ENCODE results near the gene SLC6A11.

The SLC6A11 gene

DNA sequence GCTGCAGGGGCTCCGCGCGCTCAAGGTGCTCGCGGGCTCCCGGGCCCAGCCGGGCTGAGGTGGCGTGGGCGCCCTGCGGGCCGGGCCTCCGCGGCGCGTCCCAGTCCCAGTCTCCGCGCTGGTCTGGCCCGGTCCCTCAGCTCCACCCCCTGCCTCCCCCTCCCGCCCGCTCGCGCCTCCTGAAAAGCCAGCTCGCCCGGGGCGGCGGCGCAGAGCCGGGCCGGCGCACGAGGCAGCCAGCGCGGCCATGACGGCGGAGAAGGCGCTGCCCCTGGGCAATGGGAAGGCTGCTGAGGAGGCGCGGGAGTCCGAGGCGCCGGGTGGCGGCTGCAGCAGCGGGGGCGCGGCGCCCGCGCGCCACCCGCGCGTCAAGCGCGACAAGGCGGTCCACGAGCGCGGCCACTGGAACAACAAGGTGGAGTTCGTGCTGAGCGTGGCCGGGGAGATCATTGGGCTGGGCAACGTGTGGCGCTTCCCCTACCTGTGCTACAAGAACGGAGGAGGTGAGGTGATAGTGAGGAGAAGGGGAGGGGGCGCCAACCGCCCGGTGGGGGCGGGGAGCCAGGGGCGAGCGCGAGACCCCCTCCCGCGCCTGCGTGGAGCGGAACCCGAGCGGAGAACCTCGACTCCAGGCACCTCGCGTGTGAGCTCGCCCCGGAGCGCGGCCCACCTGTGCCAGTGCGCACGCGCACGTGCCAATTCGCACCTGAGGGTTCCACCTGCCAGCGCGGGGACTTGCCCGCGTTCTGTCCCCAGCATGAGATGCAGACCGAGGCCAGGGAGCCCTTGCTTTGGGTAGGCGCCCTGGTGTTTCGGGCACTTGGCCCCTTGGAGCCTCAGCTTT, at the start of gene SLC6A11:
Gene SLC6A11 (plus strand): TSS at position 210 of the 844 bp plus-strand sequence. CDS start 38 bp downstream, at position 248.
- DNase-seq (no peak), ATAC-seq (no peak)

DNA sequence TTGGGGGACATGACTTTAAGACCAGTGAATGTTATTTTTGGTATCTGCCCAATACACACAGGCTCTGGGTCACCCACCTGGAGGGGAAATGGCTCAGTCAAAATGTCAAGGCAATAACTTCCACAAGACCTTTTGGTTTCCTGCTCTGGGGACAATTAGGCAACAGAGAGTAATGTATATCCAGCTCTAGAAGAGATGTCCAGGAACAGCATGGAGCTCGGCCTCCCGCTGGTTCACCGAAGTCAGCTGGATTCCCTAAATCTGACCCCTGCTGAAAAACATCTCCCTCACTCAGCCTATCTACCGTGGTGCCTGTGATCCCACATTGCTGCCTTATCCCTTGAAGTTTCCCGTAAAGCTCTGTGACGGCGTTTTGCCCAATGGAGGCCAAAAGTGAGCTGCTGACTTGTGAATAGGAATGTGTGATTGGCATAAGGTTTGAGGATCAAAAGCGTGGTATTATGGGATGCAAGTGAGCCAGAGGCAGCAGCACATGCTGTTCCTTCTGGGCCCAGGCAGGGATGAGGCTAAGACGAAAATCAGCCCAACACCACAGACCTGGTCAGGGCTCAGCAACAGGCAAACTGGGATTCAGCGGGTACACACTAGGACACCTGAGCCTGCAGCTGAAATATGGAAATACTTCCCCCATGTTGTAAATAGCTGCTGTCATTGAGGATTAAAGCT, 47.2 kb upstream of the SLC6A11 start:
- DNase-seq (no peak), ATAC-seq (no peak)

DNA sequence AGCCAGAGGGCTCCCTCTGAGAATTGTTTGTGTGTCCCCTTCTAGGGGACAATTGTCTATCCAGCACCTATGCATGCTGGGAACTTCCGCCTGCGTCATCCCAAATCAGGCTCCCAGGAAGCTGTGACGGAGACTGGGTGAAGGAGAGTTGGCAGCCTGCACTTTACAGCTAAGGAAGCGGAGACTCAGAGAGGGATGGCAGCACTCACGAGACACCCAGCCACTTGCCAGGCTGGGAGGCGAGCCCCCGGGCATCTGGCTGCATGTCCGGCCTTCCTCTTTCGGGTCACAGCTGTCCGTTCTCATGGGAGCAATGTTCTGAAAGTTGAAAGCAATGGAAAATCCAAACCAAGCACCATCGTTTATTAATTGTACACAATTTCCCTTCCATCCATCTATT, 45.5 kb upstream of the SLC6A11 start:
- ATAC-seq (no peak), DNase-seq (no peak)

DNA sequence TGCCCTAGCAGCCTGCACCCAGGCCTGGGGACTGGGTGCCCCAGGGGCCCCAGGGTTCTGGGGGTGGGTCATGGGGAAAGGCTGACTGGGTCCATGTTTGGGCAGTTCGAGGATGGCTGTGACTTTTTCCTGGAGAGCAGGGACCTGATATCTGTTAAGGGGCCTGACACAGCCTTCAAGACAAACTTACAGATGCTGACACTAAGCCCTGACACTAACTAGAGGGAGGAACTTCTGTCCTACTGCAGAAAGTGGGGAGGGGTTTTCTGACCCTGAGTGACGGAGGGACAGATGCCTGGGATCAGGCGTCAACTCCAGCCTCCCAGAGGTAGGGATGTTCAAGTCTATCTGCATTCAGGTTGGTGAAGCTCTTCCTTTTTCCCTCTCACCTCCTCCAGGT, 45.0 kb upstream of the SLC6A11 start:
- ATAC-seq = no peak
- no peak for DNase-seq

DNA sequence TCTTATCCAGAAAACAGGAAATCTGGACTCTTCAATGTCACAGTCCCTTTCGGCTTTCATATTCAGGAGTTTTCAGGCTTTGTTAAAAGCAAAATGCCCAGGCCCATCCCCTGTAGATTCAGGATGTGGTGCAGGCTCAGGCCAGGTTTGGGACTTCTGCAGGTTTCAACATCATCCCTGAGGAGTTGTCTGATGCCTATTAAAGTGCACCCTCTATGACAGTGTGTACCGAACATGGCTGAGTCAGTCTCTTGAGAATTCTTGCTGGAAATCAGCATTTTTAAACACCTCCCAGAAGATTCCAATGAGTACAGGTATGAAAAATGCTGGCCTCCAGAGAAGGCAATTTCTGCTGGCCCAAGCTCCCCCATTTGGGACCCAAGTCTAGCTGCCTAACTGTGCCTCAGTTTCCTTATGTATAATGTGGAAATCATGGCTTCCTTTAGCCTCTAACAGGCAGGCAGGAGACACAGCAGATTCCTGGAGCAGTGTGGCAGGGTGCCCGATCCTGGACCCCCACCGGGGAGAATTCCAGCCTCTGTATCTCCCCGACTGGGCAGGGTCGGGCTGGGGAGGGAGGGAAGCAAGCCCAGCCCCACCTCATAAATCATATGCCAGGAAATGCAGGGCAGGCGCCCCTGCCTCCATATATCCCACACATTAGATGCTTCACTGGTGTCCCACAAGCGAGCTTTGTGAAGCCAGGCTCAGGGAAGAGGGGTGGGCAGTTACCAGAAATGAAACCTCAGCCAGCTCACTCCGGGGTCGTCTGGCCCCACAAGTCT, 44.4 kb upstream of the SLC6A11 start:
- ATAC-seq (no peak), DNase-seq (no peak)

DNA sequence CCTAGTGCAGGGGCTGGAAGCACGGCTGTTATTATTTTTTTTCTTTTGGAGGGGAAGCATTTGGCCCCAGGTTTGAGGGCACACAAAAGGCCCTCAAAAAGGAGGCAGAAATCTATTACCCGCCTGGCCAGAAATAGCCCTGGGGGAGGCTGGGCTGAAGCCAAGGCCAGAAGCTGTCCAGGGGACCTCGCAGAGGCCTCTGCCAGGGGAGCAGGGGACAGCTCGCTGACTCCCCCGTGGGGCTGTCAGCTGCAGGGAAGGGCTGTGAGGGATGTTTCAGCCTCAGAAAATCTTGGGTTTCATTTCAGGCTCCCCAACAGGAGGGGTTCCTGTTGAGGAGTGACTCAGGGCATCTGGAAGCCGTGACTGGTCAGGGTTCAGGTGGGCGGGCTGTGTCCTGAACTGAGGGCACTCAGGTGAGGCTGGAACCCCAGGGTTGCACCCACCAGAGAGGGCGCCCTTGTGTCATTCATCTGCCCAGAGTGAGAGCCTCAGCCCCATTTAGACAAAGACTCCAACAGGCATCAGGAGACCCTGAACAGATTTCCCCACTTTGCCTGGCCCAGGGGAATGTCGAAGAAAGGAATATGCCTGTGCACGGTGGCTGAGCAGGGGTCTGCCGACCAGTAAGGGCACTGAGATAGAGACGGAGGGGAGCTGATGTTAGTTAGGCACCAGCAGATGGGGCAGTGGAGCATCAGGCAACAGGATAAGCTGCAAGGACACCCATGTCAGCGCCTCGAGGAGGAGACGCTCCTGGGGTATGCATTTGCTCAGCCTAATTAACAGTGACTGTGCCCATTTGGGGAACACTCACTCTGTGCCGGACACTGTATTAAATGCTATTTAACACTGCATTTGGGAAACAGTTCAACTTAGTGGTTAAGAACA, 43.5 kb upstream of the SLC6A11 start:
- DNase-seq = no peak
- no peak for ATAC-seq

DNA sequence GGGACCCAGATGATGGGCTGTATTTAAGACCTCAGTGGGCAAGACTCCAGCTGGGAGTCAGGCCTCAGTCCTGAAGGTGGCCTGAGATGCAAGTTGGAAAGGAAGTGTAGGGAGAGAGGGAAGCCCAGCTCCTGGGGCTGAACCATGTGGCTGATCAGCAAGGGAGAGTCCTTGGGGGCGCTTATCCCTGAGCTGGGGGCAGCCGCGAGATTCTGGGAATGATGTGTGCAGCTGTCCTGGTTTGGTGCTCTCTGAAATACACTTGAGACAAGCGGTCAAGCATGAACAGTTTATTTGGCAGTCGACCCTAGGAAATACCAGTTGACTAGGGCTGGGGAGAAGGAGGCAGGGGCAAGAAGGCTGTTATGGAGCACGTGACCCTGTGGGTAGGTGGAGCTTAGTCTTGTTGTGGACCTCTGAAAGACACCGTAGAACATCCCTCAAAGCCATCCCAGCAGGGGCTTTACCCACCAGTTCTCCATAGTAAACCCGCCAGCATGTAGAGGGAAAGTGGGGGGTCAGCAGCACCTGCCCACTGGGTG, 41.8 kb upstream of the SLC6A11 start:
- no peak for DNase-seq
- no peak for ATAC-seq

DNA sequence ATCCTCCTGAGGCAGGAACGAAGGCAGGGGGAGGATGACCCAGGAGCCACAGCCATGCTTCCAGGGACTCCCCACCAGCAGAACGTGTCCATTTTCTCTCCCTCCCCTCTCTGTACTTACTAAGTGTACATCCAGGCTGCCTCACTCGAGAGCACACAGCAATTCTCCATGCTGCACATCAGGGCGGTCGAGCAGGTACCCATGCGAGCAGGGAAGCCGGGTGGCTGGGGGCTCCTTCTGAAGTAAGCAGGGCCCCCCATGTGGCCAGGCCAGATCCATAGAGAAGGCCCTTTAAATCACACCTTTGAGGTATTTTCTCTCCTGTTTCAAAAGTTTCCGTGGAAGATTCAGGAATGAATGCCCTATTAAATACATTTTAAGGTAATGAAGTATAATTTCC, 41.2 kb upstream of the SLC6A11 start:
- ATAC-seq = no peak
- DNase-seq = no peak

DNA sequence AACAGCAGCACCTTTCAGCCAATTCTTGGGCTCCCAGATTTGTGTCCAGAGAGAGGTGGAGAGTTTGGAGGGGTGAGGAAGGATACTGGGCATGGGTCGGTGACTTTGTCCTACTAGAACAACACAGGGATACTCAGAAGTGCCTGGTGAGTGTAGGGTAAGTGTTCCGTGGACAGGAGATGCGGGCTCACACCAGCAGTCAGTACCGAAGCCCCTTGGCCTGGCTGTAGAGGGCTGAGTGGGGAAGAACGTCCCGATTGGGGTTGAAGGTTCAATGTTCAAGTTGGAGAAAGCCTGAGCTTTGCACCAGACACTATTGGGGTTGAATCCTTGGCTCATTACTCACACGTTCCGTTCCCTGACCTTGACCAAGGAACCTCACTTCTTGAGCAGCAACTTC, 40.8 kb upstream of the SLC6A11 start:
- DNase-seq (no peak), ATAC-seq (no peak)

DNA sequence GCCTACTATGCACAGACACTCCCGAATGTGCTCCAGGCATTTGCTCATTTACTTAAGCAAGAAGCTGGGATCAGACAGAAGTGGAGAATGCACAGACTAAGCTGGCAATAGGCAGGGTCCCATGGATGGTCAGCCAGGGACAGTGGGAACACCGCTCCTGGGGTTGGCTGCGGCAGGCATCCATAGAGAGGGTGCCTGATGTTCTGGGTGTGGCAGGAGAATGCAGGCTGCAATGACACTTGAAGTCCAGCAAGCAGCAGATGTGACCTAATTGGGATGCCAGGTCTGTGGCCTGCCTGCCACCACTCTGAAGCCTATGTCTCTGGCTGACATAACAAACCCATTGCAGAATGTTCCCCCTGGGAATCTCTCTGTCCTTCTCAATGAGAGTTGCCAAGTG, 40.2 kb upstream of the SLC6A11 start:
- DNase-seq = no peak
- no peak for ATAC-seq

DNA sequence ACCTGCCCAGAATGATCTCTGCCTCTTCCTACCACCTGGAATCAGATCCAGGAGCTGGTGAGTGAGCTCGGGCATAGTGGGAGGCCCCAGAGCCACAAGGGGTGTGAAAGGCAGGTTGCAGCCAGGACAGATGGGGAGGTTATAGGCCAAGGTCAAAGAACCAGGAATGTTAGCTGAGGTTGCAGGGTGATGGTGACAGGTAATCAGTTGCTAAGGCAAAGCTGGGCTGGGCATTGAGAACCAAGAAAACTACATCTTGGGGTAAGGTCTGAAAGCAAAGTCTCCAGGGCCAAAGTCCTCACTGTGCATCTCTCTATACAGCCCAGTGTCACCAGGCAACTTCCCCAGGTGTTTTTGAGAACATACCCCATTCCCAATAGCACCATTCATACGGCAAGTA, 38.4 kb upstream of the SLC6A11 start:
- DNase-seq (no peak), ATAC-seq (no peak)

DNA sequence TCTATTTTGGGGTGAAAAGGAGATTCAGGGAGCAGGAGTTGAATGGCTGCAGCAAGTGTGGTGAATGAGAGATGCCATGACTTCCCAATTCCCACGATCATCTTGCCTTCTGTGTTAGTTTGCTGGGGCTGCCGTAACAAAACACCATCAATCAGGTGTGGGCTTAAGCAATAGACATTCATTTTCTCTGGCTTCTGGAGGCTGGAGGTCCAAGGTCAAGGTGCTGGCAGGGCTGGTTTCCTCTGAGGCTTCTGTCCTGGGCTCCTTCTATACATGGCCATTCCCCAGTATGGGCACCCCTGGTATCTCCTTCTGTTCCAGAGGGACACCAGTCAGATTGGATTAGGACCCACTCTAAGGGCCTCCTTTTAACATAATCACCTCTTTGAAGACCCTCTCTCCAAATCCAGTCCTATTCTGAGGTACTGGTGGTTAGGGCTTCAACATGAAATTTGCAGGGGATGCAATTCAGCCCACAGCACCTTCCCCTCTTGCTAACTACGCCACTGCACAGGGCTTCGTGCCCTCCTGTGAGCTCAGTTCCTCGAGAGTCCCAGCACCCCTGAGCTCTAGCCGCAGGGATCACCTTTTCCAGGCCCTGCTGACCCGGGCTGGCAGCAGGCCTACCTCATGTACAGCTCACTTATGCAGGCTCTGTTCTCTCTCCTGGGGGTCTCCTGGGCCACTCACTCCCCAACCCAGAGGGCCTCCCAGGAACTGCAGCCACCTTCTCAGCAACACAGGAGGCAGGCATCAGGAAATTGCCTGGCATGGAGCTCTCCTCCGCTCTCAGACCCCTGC, 37.3 kb upstream of the SLC6A11 start:
- no peak for ATAC-seq
- DNase-seq = no peak

DNA sequence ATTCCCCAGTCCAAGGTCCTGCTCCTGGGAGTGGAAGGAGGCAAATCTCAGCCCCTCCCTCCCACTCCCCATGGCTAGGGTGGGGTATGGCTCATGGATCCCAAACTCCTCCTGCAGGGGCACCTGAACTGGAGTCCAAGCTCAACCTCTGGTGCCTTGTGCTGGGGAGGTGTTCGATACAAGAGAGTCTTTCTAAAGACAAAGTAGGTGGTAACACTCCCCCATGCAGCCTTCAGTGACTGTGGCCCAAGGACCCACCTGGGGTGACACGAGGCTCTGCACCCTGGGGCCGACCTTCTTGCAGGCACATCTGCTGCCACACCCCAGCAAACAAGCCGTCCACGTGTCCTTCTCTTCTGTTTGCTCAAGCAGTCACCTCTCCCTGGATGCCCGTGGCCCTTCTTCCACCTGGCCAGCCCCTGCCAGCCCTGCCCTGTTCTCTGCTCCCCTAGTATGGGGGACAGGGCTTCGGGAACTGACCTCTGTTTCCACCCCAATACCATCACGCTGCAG, 36.7 kb upstream of the SLC6A11 start:
- no peak for ATAC-seq

DNA sequence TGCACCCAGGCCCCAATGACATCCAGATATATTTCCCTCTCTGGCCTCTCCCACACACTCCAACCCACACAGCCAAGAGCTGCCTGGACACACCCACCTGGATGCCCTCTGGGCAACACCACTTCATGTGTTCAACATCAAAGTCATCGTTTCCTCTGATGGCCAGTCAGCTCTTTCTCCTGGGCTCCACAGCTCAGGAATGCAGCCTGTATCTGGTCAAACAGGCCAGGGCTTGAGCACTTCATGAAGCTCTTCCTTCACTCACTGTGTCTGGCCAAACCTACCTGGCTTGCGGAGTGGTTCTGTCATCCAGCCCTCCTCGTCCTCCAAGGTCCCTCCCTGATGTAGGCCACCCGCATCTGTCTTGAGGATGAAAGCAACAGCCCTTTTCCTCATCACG, 35.8 kb upstream of the SLC6A11 start:
- ATAC-seq (no peak), DNase-seq (no peak)

More for the DNA sequence above, 36.7 kb upstream of the SLC6A11 start:
- no peak for DNase-seq

DNA sequence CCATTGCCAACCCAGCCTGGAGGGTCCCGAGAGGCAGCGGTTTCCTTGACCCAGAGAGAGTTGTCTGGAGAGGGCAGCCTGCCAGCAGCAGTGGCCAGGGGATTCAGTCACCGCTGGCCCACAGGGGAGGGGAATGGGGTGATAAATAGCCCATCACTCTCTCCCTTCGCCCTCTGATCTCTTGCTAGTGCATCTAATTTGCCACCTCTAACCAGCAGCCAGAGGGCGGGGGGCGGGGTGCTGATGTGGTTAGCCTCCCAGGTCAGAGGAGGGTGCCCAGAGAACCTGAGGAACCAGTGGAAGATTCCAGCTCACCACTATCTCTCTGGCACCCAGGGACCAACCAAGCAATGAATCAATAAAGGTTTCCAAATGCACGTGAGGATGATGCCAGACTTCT, 35.1 kb upstream of the SLC6A11 start:
- ATAC-seq (no peak), DNase-seq (no peak)

DNA sequence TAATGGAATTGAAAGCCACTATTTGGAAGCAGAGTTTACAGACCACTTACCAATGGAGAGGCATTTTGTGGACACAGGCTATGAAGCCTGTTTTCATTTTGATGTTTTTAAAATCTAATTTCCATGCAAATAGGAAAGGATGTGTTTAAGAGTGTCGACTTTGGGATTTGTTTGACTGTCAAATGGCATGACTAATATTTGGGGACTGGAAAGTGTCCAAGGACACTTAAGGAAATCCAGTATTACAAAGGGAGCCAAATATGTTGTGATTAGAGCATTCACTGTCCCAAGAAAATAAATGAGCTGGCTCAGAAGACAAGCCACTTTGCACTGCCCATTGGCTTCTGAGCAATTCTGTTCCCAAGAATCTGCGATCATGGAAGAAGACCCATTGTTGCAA, 34.0 kb upstream of the SLC6A11 start:
- ATAC-seq (no peak), DNase-seq (no peak)

DNA sequence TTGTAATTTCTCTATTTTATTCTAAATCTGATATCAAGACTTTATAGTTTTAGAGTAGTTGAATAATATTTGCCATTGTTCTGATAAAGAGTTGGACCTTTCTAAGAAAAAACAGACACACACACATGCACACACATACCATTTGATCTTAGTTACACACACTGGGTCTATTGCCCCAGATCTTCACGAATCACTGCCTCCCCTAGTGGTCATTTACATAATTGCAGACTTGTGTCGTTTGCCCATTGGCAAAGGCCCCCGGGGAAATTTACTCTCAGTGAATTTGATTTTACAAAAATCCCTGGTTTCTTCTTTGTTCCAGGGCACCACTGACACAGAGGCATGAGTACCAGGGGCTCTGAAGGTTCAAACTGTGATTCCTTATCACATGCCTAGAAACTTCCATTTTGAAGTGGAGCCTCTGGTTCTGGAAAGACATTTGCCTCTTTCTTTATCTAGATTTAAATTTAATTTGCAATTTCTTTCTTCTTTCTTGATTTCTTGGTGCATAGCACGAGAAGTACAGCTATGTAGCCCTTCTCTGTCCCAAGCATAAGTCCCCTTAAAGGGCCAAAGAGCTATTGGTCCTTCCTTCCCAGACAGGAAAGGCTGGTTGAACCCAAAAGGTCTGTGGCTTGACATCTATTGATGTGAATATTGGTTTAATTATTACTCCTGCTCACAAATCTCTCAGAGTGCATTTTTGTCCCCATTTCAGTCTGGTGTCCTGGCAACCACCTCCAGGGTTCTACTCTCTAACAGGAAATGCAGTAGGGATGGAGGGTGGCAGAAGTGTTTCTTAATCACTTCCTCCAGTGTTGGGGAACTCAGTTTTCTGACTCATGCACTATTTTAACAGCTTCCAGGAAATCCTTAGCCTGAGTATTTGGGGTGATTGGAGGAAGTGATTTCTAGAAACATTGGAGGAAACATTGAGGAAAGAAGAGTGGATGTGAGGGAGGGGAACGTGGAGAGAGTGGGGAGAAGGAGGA, 32.4 kb upstream of the SLC6A11 start:
- ATAC-seq (peak; percentile 28), DNase-seq (peak; percentile 36)

DNA sequence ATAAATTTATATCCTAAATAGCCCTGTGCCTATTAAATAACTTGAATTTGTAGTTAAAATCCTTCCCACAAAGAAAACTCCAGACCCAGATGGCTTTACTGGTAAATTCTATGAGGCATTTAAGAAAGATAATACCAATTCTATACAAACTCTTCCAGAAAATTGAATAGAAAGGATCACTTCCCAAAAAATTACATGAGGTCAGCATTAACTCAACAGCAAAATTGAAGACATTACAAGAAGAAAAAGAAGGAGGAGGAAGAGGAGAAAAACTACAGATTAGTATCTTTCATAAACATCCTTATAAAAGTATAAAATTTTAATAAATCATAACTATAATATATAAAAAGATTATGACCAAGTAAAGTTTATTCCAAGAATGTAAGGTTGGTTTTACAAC, 29.4 kb upstream of the SLC6A11 start:
- DNase-seq = no peak
- no peak for ATAC-seq

DNA sequence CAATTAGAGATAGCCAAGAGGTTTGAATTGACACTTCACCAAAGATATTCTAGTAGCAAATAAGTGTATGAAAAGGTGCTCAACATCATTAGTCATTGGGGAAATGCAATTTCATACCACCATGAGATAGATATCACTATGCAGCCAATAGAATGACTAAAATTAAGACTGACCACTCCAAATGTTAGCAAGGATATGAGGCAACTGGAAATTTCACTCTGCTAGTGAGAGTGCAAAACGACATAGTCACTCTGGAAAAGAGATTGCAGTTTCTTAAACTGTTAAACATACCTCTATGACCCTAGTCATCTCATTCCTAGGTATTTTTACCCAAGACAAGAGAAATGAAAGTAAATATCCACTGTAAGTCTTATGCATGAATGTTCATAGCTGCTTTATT, 27.6 kb upstream of the SLC6A11 start:
- DNase-seq (no peak), ATAC-seq (no peak)

Measured in stimulated activated naive CD8-positive, alpha-beta T cell treated with anti-CD3 and anti-CD28 coated beads, Interleukin-15, Interleukin-2, amounts not matched to agents 100 U/mL and 50 U/mL, for 24 hours (primary cell).